H9 (cell line): ENCODE data around the gene KRT86. TPM values are rescaled to one million over a fixed set of nuclear protein-coding genes. Genes with fewer than 3 reads are reported as not detected.

Experiments used
- DNase-seq: peaks from one replicate; pipeline ENCODE4 v3.0.0-alpha.2; 2017
- H2AFZ ChIP-seq: one replicate; pipeline ENCODE4 v1.6.1; 2013; ENCODE audit warnings: mild to moderate bottlenecking, low read length, control low read depth, moderate library complexity
- H2AK5ac ChIP-seq: 2 replicates; pipeline ENCODE4 v1.6.1; 2013; ENCODE audit warnings: low read length, control low read depth, mixed read lengths; ENCODE audit not compliant: insufficient read length
- H2BK120ac ChIP-seq: one replicate; pipeline ENCODE4 v1.6.1; 2013; ENCODE audit warnings: low read depth, mild to moderate bottlenecking, low read length, control low read depth, inconsistent platforms; ENCODE audit not compliant: poor library complexity, severe bottlenecking
- H2BK12ac ChIP-seq: 2 replicates; pipeline ENCODE4 v1.6.1; 2013; ENCODE audit warnings: low read length, control low read depth, mixed read lengths, low read depth; ENCODE audit not compliant: insufficient read length
- H2BK15ac ChIP-seq: 2 replicates; pipeline ENCODE4 v1.6.1; 2013; ENCODE audit warnings: low read depth, low read length, control low read depth
- H2BK20ac ChIP-seq: one replicate; pipeline ENCODE4 v1.6.1; 2013; ENCODE audit warnings: low read depth, mild to moderate bottlenecking, low read length, control low read depth, inconsistent platforms; ENCODE audit not compliant: poor library complexity, severe bottlenecking
- H2BK5ac ChIP-seq: 2 replicates; pipeline ENCODE4 v1.6.1; 2013; ENCODE audit warnings: low read length, control low read depth, mixed read lengths; ENCODE audit not compliant: insufficient read length
- H3K14ac ChIP-seq: 2 replicates; pipeline ENCODE4 v1.6.1; 2013; ENCODE audit warnings: low read length, control low read depth; ENCODE audit not compliant: insufficient read depth
- H3K18ac ChIP-seq: 2 replicates; pipeline ENCODE4 v1.6.1; 2013; ENCODE audit warnings: low read depth, mild to moderate bottlenecking, mixed read lengths, low read length, control low read depth; ENCODE audit not compliant: insufficient read length
- H3K23ac ChIP-seq: 2 replicates; pipeline ENCODE4 v1.6.1; 2013; ENCODE audit warnings: low read length, control low read depth, mixed read lengths, low read depth; ENCODE audit not compliant: insufficient read length
- H3K23me2 ChIP-seq: 2 replicates; pipeline ENCODE4 v1.6.1; 2013; ENCODE audit warnings: low read depth, mild to moderate bottlenecking, mixed read lengths, low read length, control low read depth; ENCODE audit not compliant: insufficient read length, poor library complexity, severe bottlenecking
- H3K27ac ChIP-seq: 2 replicates; pipeline ENCODE4 v1.5.1; 2013; ENCODE audit warnings: low read length, control low read depth, mixed read lengths, low read depth; ENCODE audit not compliant: insufficient read length
- H3K27me3 ChIP-seq: 2 replicates; pipeline ENCODE4 v1.6.1; 2013; ENCODE audit warnings: low read length, control low read depth, inconsistent platforms; ENCODE audit not compliant: insufficient read depth
- H3K4ac ChIP-seq: 2 replicates; pipeline ENCODE4 v1.6.1; 2013; ENCODE audit warnings: low read depth, mild to moderate bottlenecking, control low read depth, inconsistent platforms, low read length, moderate library complexity
- H3K4me1 ChIP-seq: 2 replicates; pipeline ENCODE4 v1.6.1; 2013; ENCODE audit warnings: low read length, control low read depth, inconsistent platforms; ENCODE audit not compliant: insufficient read depth
- H3K4me2 ChIP-seq: 2 replicates; pipeline ENCODE4 v1.6.1; 2013; ENCODE audit warnings: low read length, control low read depth, mixed read lengths; ENCODE audit not compliant: insufficient read length, insufficient read depth
- H3K56ac ChIP-seq: 2 replicates; pipeline ENCODE4 v1.6.1; 2013; ENCODE audit warnings: low read depth, mild to moderate bottlenecking, mixed read lengths, low read length, control low read depth; ENCODE audit not compliant: insufficient read length
- H3K79me1 ChIP-seq: 2 replicates; pipeline ENCODE4 v1.6.1; 2013; ENCODE audit warnings: low read depth, mild to moderate bottlenecking, moderate library complexity, low read length, control low read depth, inconsistent platforms; ENCODE audit not compliant: insufficient read depth, poor library complexity, severe bottlenecking
- H3K79me2 ChIP-seq: 2 replicates; pipeline ENCODE4 v1.6.1; 2013; ENCODE audit warnings: low read length, control low read depth, inconsistent platforms; ENCODE audit not compliant: insufficient read depth
- H3K9ac ChIP-seq: 2 replicates; pipeline ENCODE4 v1.6.1; 2013; ENCODE audit warnings: low read length, control low read depth, mixed read lengths; ENCODE audit not compliant: insufficient read length; ENCODE audit errors: extremely low read depth
- H3K9me3 ChIP-seq: one replicate; pipeline ENCODE4 v1.6.1; 2013; ENCODE audit warnings: low read depth, low read length, inconsistent platforms; ENCODE audit not compliant: control insufficient read depth
- H3T11ph ChIP-seq: one replicate; pipeline ENCODE4 v1.6.1; 2013; ENCODE audit warnings: mild to moderate bottlenecking, low read length, control low read depth, inconsistent platforms
- H4K20me1 ChIP-seq: one replicate; pipeline ENCODE4 v1.6.1; 2013; ENCODE audit not compliant: control insufficient read depth, insufficient read length, insufficient read depth
- H4K5ac ChIP-seq: 2 replicates; pipeline ENCODE4 v1.6.1; 2013; ENCODE audit warnings: low read depth, mild to moderate bottlenecking, mixed read lengths, low read length, control low read depth; ENCODE audit not compliant: insufficient read length
- H4K8ac ChIP-seq: replicated peaks from 2 replicates; pipeline ENCODE4 v1.6.1; 2013; ENCODE audit warnings: low read length, control low read depth, mixed read lengths, low read depth; ENCODE audit not compliant: insufficient read length
- H4K91ac ChIP-seq: 2 replicates; pipeline ENCODE4 v1.6.1; 2013; ENCODE audit warnings: low read depth, mild to moderate bottlenecking, moderate library complexity, mixed read lengths, low read length, control low read depth; ENCODE audit not compliant: insufficient read length
- H3K27ac Mint-ChIP-seq, 3 experiments: 2 replicates in 2 of 3; 3 replicates in 1 of 3; pipeline ENCODE4 v1.8.0; 2020 to 2021; ENCODE audit warnings: mixed read lengths in 3 of 3, mild to moderate bottlenecking in 1 of 3, moderate library complexity in 1 of 3
- H3K27me3 Mint-ChIP-seq: 2 replicates; pipeline ENCODE4 v1.8.0; 2021; ENCODE audit warnings: low read depth, mild to moderate bottlenecking, moderate library complexity, mixed read lengths
- H3K36me3 Mint-ChIP-seq, 3 experiments: 2 replicates in 2 of 3; 3 replicates in 1 of 3; pipeline ENCODE4 v1.8.0; 2020 to 2021; ENCODE audit warnings: low read depth in 3 of 3, mixed read lengths in 3 of 3; ENCODE audit not compliant: insufficient read depth in 1 of 3
- H3K4me1 Mint-ChIP-seq, 2 experiments: 2 replicates each; pipeline ENCODE4 v1.8.0; 2020; ENCODE audit warnings: mixed read lengths in 2 of 2
- H3K4me3 Mint-ChIP-seq, 2 experiments: 2 replicates in 1 of 2; 3 replicates in 1 of 2; pipeline ENCODE4 v1.8.0; 2020 to 2021; ENCODE audit warnings: mild to moderate bottlenecking in 2 of 2, mixed read lengths in 2 of 2, moderate library complexity in 1 of 2
- H3K9me3 Mint-ChIP-seq, 2 experiments: 2 replicates in 1 of 2; 3 replicates in 1 of 2; pipeline ENCODE4 v1.8.0; 2020; ENCODE audit warnings: mild to moderate bottlenecking in 2 of 2, mixed read lengths in 2 of 2, moderate library complexity in 1 of 2
- CTCF ChIP-seq: fragments of 200-600 bp; sonication (generic); conservative IDR thresholded peaks from 3 replicates; pipeline ENCODE4 v1.8.0; 2021; ENCODE audit warnings: antibody characterized with exemption, mild to moderate bottlenecking
- WGBS: extraction: QIAGEN DNeasy Blood & Tissue Kit; methylation state at CpG from one replicate; pipeline ENCODE4 v1.1.7; 2013; ENCODE audit warnings: missing lambda C conversion rate, low lambda C conversion rate, mixed read lengths; ENCODE audit not compliant: insufficient read length; ENCODE audit errors: extremely low coverage; 5-methylcytosine and 5-hydroxymethylcytosine counted together
- total RNA-seq: library from RNA; stranded (reverse); gene quantifications from 2 replicates; pipeline ENCODE4 v1.2.1, GENCODE V29; 2021

KRT86 gene
- total RNA-seq, 1 experiment from 2014 or later = not detected

GRCh38 chr12:52341066-52341580 is 66.7 kb downstream of the KRT86 start:
- Histone ChIP-seq H2AFZ (no peak overlapping the region), H3K4me1 (no peaks in the 10 kb centered on the region), H3K27ac (no peak overlapping the region), H3K18ac (no peak overlapping the region), H2BK12ac (no peak overlapping the region), H3K79me1 (no peaks in the 10 kb centered on the region), H2BK15ac (no peak overlapping the region), H3K79me2 (no peaks in the 10 kb centered on the region), H4K8ac (no peak overlapping the region), H4K5ac (no peak overlapping the region), H2AK5ac (no peak overlapping the region), H3K14ac (no peak overlapping the region), H3K56ac (no peak overlapping the region), H3T11ph (no peak overlapping the region), H2BK5ac (no peak overlapping the region), H4K91ac (no peak overlapping the region), H3K9me3 (no peaks in the 10 kb centered on the region), H3K4ac (no peak overlapping the region), H3K23ac (no peak overlapping the region), H3K27me3 (no peaks in the 10 kb centered on the region), H2BK20ac (no peak overlapping the region), H3K4me2 (no peak overlapping the region), H4K20me1 (no peaks in the 10 kb centered on the region), H3K9ac (no peak overlapping the region), H3K23me2 (no peaks in the 10 kb centered on the region), H2BK120ac (no peak overlapping the region)
- WGBS = no CpG with 5 or more reads among the region's 14 CpGs
- no peak overlapping the region for H3K4me3 Mint-ChIP-seq
- H3K9me3 Mint-ChIP-seq = peaks cover 5 to 7% of the 10 kb centered on the region in 2 experiments; a peak in 2 of 5 replicates
- H3K4me1 Mint-ChIP-seq = no peaks in the 10 kb centered on the region
- no peak for TF ChIP-seq CTCF
- DNase-seq = no peak
- H3K36me3 Mint-ChIP-seq = no peaks in the 10 kb centered on the region; a peak in 1 of 7 replicates
- H3K27me3 Mint-ChIP-seq = peaks cover 11% of the 10 kb centered on the region
- H3K27ac Mint-ChIP-seq = no peak overlapping the region
